ENCODE measurements around the gene UNC13A.

Gene UNC13A

GRCh38 chr19:17695198-17695597 lies 7.0 kb upstream of the UNC13A start:
- H3K27ac ChIP-seq, result no peak overlapping the region
- no peak for TF ChIP-seq CTCF (conservative IDR thresholded peaks at IDR 0.05)

- no peak for TF ChIP-seq CTCF (conservative IDR thresholded peaks at IDR 0.05)
- no peak overlapping the region for H3K27ac ChIP-seq
Measured at GRCh38 chr19:17692566-17692965, 4.4 kb upstream of the UNC13A start.

- TF ChIP-seq CTCF (conservative IDR thresholded peaks at IDR 0.05), result no peak
- peak overlapping the region; percentile 92 for H3K27ac ChIP-seq
Measured at GRCh38 chr19:17688853-17689595, 870 bp upstream of the UNC13A start.

- peak overlapping the region; percentile 92 for H3K27ac ChIP-seq
- no peak for TF ChIP-seq CTCF (conservative IDR thresholded peaks at IDR 0.05)
Measured at GRCh38 chr19:17687141-17687856, 855 bp downstream of the UNC13A start.

GRCh38 chr19:17686592-17687024 lies 1.5 kb downstream of the UNC13A start:
- H3K27ac ChIP-seq, result peak overlapping the region; percentile 92

GRCh38 chr19:17686023-17686521 lies 2.1 kb downstream of the UNC13A start:
- no peak for TF ChIP-seq CTCF (conservative IDR thresholded peaks at IDR 0.05)
- H3K27ac ChIP-seq, result peak overlapping the region; percentile 92

More at GRCh38 chr19:17686592-17687024, 1.5 kb downstream of the UNC13A start:
- TF ChIP-seq CTCF (conservative IDR thresholded peaks at IDR 0.05), result no peak

- H3K27ac ChIP-seq, result peak overlapping the region; percentile 92; the same call in 1 of the 2 replicates
Measured at GRCh38 chr19:17685451-17686022, 2.6 kb downstream of the UNC13A start.

More at GRCh38 chr19:17685451-17686022, 2.6 kb downstream of the UNC13A start:
- TF ChIP-seq CTCF (conservative IDR thresholded peaks at IDR 0.05), result no peak

Measured in VCaP (cell line).